A673 (cell line): ENCODE measurements around the gene ACCSL. TPM values are rescaled to one million over a fixed set of nuclear protein-coding genes. Genes with fewer than 3 reads are reported as not detected.

Experiments used
- BruUV-seq: library from RNA; stranded (reverse); fragments of 400-500 nt; replicated peaks from 2 replicates; lab custom pipeline; 2021; lab: Mats Ljungman, UMichigan
- CTCF ChIA-PET: fragments of 300-600 bp; sonication (Branson Sonifier 250); formaldehyde crosslinking; loops from one replicate; lab custom pipeline; 2022; ENCODE audit warnings: antibody characterized with exemption; lab: Charles Lee
- POLR2A ChIA-PET: fragments of 300-600 bp; sonication (Branson Sonifier 250); formaldehyde crosslinking; loops from one replicate; lab custom pipeline; 2022; ENCODE audit warnings: antibody characterized with exemption; ENCODE audit not compliant: low non-redundant PET; lab: Charles Lee
- DNase-seq: peaks from one replicate; pipeline ENCODE4 v3.0.0-alpha.2; 2015; ENCODE audit warnings: low spot score
- H3K27ac ChIP-seq: fragments of 200-600 bp; sonication (generic); 2 replicates; pipeline ENCODE4 v1.5.1; 2016; ENCODE audit warnings: mixed run types, low read depth, mild to moderate bottlenecking, mixed read lengths, antibody characterized with exemption, low read length; ENCODE audit not compliant: poor library complexity, severe bottlenecking
- H3K27me3 ChIP-seq: fragments of 200-600 bp; sonication (generic); replicated peaks from 2 replicates; pipeline ENCODE4 v1.6.1; 2017; ENCODE audit warnings: mixed run types, low read depth, mild to moderate bottlenecking, mixed read lengths, antibody characterized with exemption, low read length; ENCODE audit not compliant: insufficient read depth, poor library complexity
- H3K36me3 ChIP-seq: fragments of 200-600 bp; sonication (generic); 2 replicates; pipeline ENCODE4 v1.6.1; 2016; ENCODE audit warnings: mixed run types, mild to moderate bottlenecking, mixed read lengths, antibody characterized with exemption, low read length; ENCODE audit not compliant: insufficient read depth, poor library complexity, severe bottlenecking
- H3K4me1 ChIP-seq: fragments of 200-600 bp; sonication (generic); 2 replicates; pipeline ENCODE4 v1.6.1; 2017; ENCODE audit warnings: mixed run types, mild to moderate bottlenecking, mixed read lengths, antibody characterized with exemption, low read length; ENCODE audit not compliant: insufficient read depth, poor library complexity, severe bottlenecking
- H3K4me3 ChIP-seq: fragments of 200-600 bp; sonication (generic); 2 replicates; pipeline ENCODE4 v1.5.1; 2016; ENCODE audit warnings: low read depth, mixed run types, mild to moderate bottlenecking, mixed read lengths, low read length; ENCODE audit not compliant: poor library complexity, severe bottlenecking
- H3K9me3 ChIP-seq: fragments of 200-600 bp; sonication (generic); 2 replicates; pipeline ENCODE4 v1.6.1; 2016; ENCODE audit warnings: mixed run types, low read depth, mild to moderate bottlenecking, mixed read lengths, antibody characterized with exemption, low read length; ENCODE audit not compliant: poor library complexity, severe bottlenecking
- EZH2 ChIP-seq: fragments of 200-600 bp; sonication (generic); IDR thresholded peaks from 2 replicates; pipeline ENCODE4 v1.6.1; 2017; ENCODE audit warnings: borderline replicate concordance, low read depth, mild to moderate bottlenecking, mixed read lengths, antibody characterized with exemption, low read length; ENCODE audit not compliant: poor library complexity, severe bottlenecking
- intact Hi-C: fragments of 100-400 bp; cut with micrococcal nuclease; formaldehyde crosslinking; loops from one replicate; pipeline ENCODE4 v1.10.0; 2022; ENCODE audit not compliant: unreplicated experiment
- total RNA-seq: library from RNA; stranded (reverse); gene quantifications from 2 replicates; pipeline ENCODE4 v1.2.3, GENCODE V29; 2021
- TF ChIP-seq, protein P1 (sequence below): fragments of 300-800, 200-600 bp; sonication (generic); conservative IDR thresholded peaks from 2 replicates; pipeline ENCODE4 v1.5.1; 2017; ENCODE audit warnings: low read depth, mild to moderate bottlenecking, antibody characterized with exemption, low read length, moderate library complexity, mixed read lengths

Gene ACCSL
- total RNA-seq, 1 experiment from 2014 or later: not detected

DNA sequence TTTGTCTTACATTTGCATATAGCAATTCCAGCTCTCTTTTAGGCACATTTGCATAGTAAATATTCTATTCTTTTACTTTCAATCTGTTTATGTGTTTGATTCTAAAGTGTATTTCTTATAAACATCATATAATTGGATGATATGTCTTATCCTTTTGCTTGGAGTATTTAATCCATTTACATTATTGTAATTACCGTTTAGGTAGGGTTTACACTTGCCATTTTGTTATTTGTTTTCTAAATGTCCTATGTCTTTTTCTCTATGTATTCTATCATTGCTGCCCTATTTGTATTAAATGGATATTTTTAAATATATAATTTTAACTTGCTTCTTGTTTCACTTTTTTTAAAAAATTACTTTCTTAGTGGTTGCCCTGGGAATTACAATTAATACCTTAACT, 22.8 kb upstream of the ACCSL start:
- intact Hi-C loops: no loop called here
- BruUV-seq: no TSS peak
- no peaks in the 10 kb centered on the region for H3K4me1 ChIP-seq
- peaks cover 5% of the 10 kb centered on the region for H3K27me3 ChIP-seq
- TF ChIP-seq, protein P1, sequence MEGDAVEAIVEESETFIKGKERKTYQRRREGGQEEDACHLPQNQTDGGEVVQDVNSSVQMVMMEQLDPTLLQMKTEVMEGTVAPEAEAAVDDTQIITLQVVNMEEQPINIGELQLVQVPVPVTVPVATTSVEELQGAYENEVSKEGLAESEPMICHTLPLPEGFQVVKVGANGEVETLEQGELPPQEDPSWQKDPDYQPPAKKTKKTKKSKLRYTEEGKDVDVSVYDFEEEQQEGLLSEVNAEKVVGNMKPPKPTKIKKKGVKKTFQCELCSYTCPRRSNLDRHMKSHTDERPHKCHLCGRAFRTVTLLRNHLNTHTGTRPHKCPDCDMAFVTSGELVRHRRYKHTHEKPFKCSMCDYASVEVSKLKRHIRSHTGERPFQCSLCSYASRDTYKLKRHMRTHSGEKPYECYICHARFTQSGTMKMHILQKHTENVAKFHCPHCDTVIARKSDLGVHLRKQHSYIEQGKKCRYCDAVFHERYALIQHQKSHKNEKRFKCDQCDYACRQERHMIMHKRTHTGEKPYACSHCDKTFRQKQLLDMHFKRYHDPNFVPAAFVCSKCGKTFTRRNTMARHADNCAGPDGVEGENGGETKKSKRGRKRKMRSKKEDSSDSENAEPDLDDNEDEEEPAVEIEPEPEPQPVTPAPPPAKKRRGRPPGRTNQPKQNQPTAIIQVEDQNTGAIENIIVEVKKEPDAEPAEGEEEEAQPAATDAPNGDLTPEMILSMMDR: no peak; the same call in 1 of the 2 replicates
- no peak for TF ChIP-seq EZH2
- ChIA-PET CTCF (no interaction called here), POLR2A (no interaction called here)
- H3K9me3 ChIP-seq: peaks cover 11% of the 10 kb centered on the region
- no peak overlapping the region for H3K4me3 ChIP-seq
- H3K27ac ChIP-seq: no peak overlapping the region
- no peak for DNase-seq
- H3K36me3 ChIP-seq: no peaks in the 10 kb centered on the region

DNA sequence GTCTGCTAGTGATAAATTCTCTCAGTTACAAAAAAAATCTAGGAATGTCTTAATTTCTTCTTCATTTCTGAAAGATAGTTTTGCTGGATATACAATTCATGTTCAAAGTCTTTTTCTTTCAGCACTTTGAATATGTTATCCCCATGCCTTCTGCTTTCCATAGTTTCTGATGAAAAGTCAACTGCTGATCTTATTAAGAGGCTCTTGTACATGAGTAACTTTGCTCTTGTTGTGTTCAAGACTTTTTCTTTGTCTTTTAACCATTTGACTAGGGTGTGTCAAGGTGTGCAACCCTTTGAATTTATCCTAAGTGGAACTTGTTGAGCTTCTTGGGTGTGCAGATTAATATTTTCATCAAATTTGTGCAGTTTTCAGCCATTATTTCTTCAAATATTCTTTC, 22.1 kb upstream of the ACCSL start:
- Histone ChIP-seq H3K27me3 (no peaks in the 10 kb centered on the region), H3K4me3 (no peak overlapping the region), H3K36me3 (no peaks in the 10 kb centered on the region), H3K27ac (no peak overlapping the region), H3K4me1 (no peaks in the 10 kb centered on the region), H3K9me3 (peaks cover 11% of the 10 kb centered on the region)
- ChIA-PET POLR2A (interaction anchor here (0.7 kb wide), 1 partner anchor 20 kb away, joined by 3 read pairs; no protein-coding TSS in a partner anchor), CTCF (no interaction called here)
- no peak for DNase-seq
- TF ChIP-seq, protein P1: no peak
- no peak for TF ChIP-seq EZH2
- intact Hi-C loops: no loop called here
- no TSS peak for BruUV-seq

DNA sequence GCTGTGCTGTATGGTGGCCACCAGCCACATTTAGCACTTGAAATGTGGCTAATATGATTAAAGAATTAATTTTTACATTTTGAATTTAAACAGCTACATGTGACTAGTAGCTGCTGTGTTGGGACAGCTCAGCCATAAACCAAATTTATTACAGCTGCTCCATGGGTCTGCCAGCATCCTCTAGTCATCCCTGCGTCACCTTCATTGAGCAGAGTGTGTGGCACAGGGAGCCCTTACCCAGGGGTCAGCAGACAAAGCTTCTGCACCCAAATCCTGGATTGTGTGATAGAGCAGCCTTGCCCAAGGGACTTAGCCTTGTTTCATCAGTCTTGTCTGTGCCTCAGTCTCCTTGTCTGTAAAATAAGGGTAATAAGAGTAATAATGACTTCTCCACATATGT, 19.4 kb upstream of the ACCSL start:
- no peaks in the 10 kb centered on the region for H3K36me3 ChIP-seq
- H3K4me1 ChIP-seq: no peaks in the 10 kb centered on the region
- ChIA-PET CTCF (no interaction called here), POLR2A (no interaction called here)
- H3K9me3 ChIP-seq: peaks cover 11% of the 10 kb centered on the region
- H3K27ac ChIP-seq: no peak overlapping the region
- BruUV-seq: no TSS peak
- no peaks in the 10 kb centered on the region for H3K27me3 ChIP-seq
- TF ChIP-seq, protein P1: no peak
- TF ChIP-seq EZH2: no peak
- no peak for DNase-seq
- H3K4me3 ChIP-seq: no peak overlapping the region
- intact Hi-C loops: no loop called here
